GM21526 (cell line): ENCODE data around the gene CNTNAP2.
"Not testable (repeated sequence)": the region's sequence is repeated elsewhere in the genome, so short reads cannot be mapped to it uniquely, and the experiment has no call there.

Experiments
- ATAC-seq: cut with Tn5 transposase; IDR thresholded peaks from one replicate; pipeline ENCODE4 v1.9.1; 2021; ENCODE audit warnings: moderate library complexity; ENCODE audit not compliant: unreplicated experiment, low FRiP score

The CNTNAP2 gene

DNA sequence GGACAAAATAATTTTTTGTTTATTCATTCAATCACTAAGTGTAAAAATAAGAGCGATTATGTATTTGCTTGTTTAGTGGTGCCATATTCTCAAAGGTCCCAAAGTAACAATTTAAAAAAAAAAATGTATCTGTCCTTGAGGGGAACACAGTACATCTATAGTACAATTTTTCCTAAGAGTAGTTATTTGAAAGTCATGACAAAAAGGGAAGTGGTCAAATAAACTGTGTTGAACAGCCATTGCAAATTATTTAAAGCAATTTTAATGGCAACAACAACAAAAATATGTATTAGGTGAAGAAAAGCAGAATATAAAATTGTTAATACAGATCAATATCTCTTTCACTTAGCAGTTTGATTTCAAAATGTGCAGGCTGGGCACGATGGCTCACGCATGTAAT is 943.5 kb downstream of the CNTNAP2 start:
- ATAC-seq = no peak

DNA sequence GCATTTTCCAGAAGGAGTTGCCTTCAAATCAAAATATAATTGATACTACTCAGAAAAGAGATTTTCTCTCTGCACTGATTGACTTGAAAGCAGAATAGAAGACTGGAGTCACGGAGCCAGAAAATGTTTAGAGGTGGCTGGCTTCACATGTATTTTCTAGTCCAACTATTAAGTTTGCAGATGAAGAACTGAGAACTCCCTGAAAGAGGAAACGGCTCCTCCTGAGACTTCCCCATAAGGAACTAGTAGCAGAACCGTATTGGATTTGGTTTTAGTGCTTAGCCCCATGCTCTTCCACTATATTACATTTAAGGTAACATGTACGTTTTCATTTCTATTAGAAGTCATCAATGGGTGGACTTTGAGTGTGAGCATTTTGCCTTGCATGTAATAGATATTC is 946.3 kb downstream of the CNTNAP2 start:
- ATAC-seq = no peak

DNA sequence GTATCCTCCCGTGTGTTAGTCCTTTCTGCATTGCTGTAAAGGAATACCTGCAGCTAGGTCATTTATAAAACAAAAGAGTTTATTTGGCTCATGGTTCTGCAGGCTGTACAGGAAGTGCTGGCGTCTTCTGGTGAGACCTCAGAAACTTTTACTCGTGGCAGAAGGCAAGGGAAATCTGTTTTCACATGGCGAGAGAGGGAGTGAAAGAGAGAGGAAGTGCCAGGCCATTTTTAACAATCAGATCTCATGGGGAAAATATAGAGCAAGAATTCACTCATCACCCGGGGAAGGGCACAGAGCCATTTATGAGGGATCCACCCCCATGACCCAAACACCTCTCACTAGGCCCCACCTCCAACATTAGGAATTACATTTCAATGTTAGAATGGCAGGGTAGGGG is 952.2 kb downstream of the CNTNAP2 start:
- no peak for ATAC-seq

DNA sequence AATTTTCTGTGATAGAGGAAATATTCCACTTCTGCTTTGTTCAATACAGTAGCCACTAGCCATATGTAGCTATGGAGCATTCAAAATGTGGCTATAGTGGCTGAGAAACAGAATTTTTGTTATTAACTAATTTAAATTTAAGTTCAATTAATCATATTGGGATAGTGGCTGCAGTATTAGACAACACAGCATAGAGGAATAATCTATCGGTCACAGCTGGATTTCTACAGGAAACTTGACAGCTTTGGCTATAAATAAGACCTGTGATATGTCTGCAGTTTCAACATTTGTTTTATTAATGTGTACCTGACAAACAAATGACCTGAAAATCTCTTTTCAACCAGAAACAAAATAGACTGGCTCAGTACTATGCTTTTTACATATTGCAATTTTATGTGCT is 953.2 kb downstream of the CNTNAP2 start:
- ATAC-seq = no peak

DNA sequence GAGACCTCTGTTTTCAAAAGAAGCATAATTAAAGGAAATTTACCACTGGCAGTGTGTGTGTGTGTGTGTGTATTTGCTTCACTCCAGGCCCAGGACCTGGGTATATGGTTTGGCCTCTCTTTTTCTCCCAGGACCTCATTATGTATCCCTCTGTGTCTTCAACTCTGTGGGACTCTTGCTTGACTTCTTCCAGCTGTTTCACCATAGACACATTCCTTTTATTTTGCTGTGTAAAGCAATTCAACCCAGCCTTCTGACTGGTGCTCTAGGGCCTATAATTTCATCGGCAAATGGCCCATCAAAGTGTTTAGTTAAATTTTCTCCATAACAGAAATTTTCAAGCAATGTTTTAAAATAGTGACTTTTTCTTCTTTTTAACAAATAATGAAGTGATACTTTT is 954.3 kb downstream of the CNTNAP2 start:
- ATAC-seq = no peak

DNA sequence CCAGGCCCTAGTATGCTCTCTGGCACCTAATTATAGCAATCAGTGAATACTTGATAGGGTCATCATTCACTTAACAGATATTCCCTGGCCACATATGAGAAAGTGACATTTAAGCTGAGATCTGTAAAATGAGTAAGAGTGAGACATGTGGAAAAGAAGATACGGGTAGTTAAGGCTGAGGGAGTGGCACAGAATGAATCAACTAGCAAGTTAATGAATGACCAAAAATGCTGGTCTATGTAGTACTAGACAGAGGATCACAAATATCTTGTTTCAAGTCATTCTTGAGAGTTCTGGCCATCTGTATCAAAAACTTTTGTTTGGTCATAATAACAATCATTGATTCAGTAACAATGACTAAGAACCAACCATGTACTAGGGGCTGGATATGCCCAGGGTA is 954.9 kb downstream of the CNTNAP2 start:
- ATAC-seq = no peak

DNA sequence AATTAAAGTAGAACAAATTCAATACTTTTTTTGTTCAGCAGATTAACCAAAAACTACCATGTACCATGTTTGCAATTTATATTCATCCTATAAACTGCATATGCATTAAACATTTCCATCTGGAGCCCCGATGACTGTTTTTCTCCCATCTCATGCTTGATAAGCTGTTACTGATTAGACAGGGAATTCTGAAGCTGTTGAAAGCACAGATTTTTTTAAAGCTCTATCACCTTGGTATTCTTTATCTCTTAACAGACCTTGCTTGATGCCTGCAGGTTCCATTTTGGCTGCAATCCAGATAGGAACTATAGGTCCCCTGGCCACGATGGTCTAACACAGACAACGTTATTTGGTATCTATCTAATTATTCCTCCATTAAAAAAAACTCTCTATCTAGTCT is 961.7 kb downstream of the CNTNAP2 start:
- no peak for ATAC-seq

DNA sequence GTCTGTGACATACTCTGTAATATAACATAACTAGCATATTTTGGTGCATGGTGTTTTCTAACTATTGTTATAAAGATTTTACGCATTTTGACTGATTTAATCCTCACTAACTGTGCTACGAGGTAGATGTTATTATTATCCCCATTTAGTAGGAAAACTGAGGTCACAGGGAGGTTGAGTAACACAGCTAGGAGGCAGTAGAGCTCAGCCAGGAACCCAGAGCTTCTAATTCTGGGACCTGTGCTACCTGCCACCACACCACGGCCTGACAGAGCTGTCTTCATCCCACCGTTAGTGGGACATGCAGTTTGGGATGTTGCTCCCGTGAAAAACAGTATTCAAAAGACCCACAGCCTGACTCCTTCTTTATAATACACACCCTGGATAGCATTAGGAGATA is 962.5 kb downstream of the CNTNAP2 start:
- ATAC-seq = no peak

DNA sequence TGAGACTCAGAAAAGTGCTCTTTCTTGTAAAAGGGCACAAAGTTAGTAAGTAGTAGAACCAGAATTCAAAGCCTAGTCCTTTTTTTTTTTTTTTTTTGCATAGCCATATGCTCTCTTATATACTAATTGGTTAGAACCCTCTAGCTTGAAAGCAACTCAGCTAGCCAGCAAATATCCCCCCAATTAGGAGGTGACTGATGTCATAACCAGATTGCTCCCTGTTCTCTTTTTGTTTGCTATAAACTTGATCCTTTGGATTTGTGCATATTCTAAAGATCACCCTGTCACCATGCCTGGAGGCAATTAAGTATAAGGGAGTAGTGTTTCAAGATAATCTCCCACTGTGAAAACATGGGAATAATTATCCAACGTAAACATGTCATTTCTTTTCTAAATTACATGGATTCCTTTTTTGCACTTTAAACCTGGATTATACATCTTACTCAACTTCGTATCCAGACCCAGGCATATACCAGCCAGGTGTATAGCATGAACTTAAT is 963.4 kb downstream of the CNTNAP2 start:
- no peak for ATAC-seq

DNA sequence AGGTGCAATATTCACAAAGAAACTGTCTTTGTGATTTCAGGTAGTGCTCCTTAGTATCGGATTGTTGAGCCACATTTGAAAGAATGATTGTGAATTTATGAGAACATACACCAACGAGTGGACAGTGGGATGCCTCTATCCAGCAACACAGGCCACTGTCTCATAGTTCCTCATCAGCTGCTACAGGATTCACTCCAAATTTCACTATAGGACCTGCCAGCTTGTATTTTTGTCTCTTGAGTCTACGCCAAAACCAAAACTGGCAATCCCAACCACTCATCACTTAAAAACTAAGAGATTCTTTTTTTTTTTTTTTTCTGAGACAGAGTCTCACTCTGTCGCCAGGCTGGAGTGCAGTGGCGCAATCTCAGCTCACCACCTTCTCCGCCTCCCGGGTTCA is 964.5 kb downstream of the CNTNAP2 start:
- no peak for ATAC-seq

DNA sequence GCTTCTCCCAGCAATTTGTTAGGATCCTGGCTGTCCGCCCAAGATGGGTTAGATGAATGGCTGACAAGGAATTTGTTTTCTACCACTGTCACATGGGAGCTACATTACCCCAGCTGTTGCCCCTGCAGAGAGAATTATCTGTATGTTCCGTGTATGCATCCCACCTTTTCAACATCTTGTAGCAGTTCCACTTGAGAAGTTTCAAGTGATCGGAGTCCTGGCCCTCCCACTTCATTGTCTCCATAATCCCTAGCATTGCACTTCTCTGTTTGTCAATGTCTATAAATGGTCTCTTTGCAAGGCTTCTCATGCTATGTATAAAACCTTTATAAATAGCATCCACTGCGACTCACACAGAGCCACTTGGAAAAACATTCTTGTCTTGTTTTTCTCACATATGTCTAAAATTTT is 972.5 kb downstream of the CNTNAP2 start:
- ATAC-seq = no peak

DNA sequence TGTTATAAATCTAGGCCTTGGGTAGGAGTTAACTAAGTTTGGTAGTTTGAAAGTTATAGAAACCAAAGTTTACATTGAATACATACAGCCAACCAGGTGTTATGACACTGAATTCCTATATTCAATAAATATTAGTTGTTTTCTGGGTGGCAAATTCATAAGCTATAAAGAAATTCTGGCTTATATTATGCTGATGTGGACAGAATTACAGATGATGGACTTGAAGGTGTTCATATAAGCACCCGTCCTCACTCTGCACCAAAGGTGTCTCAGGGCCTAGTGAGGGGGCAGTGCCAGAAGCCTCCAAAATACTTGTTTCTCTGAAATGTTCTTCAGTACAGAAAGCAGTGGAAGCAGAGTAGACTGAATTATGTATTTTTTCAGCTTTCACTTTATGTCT is 973.0 kb downstream of the CNTNAP2 start:
- ATAC-seq = no peak

DNA sequence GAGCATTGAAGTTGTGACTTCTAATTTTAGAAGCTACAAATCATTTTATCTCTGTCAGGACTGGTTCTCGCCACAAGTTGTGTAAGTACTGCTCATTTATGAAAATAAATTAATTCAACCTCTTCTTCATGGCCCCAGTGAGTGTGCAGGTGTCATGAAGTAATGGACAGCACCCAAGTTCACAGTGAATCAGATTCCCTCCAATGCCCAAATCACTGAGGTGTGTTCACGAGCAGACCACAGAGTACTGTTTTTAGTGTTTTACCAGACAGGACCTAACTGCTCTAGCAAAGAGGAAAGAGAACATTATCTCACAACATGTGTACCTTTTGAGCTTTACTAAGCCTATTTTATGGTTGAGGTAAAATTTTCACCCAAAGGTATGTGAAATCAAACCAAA is 980.0 kb downstream of the CNTNAP2 start:
- ATAC-seq = no peak

DNA sequence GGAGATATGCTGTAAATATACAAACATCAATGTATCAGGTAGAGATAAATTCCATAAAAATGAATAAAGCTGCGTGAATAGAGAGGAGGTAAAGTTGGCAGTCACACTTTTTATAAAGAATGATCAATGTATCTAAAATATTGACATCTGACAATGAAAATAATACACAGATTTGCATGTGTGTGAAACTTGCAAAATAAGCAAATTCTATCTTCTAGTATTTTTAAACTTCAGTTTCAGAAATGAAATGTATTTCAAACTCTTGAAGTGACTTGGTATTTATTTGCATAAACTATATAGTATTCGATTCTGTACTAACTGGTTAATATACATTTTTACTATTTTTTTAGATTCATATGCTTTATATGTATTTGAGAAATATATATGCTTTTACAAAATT is 986.6 kb downstream of the CNTNAP2 start:
- ATAC-seq = no peak

DNA sequence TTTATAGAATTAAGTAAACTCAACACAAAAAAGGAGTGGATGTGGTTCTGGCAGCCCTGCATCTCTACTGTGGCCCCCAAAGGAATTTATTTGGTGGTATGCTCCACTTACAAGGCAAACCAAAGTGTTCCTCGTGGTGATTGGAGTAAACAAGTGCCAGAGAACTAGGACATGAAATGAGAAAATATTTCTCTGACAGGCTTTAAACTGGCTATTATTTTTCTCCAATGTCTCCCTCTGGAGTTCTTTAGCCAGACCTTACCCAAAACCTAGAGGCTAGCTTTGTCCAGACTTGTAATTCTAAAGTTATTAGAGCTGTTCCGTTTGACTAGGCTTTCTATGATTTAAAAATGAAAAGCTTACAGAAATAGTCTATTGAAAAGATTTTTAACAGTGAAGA is 990.1 kb downstream of the CNTNAP2 start:
- no peak for ATAC-seq

DNA sequence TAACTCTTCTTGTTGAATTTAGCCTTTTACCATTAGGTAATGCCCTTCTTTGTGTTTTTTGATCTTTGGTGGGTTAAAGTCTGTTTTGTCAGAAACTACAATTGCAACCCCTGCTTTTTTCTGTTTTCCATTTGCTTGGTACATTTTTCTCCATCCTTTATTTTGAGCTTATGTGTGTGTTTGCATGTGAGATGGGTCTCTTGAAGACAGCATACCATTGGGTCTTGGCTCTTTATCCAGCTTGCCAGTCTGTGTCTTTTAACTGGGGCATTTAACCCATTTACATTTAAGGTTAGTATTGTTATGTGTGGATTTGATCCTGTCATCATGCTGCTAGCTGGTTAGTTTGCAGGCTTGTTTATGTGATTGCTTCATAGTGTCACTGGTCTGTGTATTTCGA is 997.9 kb downstream of the CNTNAP2 start:
- not testable (repeated sequence) for ATAC-seq

DNA sequence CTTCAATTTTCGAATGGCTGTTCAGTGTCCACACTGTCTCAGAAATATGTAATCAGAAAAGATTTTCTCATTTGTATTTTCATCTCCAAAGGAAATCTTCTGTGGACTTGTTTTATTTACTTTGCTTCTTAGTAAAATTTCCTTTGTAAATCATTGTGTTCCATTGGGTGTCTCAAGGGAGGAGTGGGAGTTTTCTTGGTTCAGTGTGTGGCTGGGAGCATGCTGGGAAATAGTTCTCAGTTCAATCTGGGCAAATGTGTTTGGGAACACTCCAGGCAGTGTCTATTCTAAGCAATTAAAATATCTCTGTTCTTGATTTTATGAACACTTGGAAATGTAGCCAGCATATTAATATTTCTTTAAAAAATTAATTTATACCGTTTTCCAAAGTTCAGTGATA is 1019.8 kb downstream of the CNTNAP2 start:
- no peak for ATAC-seq

DNA sequence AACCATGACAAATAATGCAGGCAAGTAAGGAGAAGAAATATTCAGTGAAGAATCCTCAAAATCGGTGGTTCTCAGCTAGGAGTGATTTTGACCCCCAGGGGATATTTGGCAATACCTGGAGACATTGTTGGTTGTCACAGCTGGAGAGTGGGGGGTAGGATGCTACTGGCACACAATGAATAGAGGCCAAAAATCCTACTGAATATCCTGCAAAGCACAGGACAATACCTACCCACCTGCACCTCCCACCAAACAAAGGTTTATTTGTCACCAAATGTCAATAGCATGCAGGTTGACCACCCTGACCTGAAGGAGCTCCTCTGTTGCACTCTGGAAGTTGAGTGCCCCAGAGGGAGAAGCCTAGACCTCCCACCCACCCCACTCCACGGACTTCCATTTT is 1028.6 kb downstream of the CNTNAP2 start:
- no peak for ATAC-seq

DNA sequence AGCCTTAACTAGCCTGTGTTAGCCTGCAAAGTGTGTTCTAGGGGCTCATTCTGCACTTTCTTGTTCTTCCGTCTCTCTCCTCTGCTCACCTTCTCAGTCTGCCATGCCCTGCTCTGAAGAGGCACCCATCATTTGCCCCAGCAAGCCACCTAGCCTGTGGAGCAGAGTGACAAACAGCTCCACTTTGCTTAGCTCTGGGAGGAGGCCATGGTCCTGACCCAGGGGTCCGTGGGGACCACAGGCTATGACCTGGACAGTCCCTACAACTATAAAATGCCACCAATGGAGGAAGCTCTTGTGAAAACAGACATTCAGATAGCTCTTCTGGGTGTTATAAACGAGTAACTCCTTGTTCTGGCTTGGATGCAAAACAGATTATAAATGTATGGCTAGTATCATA is 1029.6 kb downstream of the CNTNAP2 start:
- no peak for ATAC-seq

DNA sequence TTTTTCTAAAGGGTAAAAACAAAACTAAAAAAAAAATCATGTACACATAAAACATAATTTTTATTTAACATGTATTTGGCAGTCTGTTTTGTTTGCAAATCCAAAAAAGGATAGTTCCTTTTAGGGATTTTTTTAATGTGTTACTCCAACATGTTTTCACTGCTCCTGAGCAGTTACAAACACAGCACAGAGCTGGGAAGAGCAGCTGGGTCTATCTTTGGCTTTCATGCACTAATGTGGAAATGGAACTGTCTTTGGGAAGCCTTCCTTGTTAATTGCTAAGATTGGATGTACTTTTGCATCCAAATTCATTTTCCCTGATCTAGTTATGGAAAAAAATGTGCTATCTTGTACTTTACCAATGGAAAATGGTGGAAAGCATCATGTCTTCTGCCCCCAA is 1035.1 kb downstream of the CNTNAP2 start:
- ATAC-seq = no peak

DNA sequence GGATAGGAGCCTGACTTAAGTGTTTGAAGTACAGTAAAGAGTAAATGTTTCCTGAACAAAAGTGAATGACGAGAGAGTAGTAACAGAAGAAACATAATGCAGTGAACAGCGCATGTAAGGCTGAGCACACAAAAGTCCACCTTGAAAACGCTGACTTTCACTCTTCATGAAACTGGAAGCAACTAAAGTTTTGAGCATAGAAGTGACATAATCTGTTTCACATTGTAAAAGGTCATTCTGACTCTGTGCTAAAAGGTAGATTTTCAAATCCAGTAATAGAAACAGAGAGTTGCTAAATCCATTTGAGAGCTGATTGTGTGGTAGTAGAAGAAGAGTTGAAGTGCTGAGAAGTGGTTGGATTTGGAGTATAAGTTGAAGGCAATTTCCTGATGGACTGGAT is 1037.0 kb downstream of the CNTNAP2 start:
- ATAC-seq = no peak

DNA sequence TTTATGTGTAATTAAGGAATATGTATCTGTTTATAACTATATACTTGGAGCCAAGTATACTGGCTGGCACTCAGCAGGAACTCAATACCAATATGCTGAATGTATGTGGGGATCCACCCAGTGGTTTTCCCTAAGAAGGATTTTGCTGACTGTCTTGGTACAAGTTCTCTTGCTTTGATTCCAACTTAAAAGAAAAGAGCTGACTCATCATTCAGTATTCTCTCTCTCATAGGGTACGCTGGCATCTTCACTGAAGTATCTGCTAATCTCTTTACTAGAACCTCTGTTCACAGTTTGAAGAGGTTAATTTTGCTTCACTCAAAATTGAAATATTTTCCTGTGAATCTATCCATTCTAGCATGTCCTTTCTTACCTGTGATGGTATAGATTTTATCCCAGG is 1044.8 kb downstream of the CNTNAP2 start:
- ATAC-seq = no peak

DNA sequence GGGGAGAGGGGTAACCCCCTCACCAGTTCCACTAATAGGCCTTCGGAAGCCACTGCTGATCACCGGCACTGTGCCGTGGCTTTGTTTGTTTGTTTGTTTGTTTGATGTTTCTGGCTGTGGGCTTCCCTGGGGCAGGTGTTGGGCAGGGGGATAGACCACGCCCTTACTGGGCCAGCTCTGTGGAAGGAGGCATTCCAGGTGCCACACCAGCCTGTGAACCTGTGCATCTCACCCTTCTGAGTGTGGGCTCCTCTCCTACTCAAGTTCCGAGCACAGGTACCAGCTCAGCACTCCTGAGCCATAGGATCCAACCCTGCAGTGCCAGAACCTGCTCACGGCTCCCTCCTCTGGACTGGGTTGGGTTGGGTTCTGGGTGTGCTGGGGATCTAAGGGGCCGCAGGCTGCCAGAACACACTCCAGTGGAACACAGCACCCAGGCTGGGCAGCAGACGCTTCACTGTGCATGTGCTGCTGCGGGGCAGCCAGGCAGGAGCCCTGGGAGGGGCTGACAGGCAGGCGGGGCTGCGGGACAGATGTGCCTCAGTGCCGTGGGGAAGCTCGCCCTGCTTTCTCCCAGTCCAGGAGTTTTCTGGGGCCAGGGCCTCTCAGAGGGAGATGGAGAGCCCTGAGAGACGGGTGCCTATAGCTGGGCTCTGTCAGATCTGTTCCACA is 1053.9 kb downstream of the CNTNAP2 start:
- ATAC-seq = no peak
